ENCODE data around the gene MMP20.

GRCh38 chr11:102587722-102588121, 37.4 kb downstream of the MMP20 start:
- TF ChIP-seq POLR2A (IDR thresholded peaks at IDR 0.05) (no peak), POLR2AphosphoS5 (IDR thresholded peaks at IDR 0.05) (no peak)
- TF ChIP-seq, protein P1, sequence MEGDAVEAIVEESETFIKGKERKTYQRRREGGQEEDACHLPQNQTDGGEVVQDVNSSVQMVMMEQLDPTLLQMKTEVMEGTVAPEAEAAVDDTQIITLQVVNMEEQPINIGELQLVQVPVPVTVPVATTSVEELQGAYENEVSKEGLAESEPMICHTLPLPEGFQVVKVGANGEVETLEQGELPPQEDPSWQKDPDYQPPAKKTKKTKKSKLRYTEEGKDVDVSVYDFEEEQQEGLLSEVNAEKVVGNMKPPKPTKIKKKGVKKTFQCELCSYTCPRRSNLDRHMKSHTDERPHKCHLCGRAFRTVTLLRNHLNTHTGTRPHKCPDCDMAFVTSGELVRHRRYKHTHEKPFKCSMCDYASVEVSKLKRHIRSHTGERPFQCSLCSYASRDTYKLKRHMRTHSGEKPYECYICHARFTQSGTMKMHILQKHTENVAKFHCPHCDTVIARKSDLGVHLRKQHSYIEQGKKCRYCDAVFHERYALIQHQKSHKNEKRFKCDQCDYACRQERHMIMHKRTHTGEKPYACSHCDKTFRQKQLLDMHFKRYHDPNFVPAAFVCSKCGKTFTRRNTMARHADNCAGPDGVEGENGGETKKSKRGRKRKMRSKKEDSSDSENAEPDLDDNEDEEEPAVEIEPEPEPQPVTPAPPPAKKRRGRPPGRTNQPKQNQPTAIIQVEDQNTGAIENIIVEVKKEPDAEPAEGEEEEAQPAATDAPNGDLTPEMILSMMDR (IDR thresholded peaks at IDR 0.05) = no peak
